ENCODE data around the gene PRICKLE4. TPM values are rescaled to one million over a fixed set of nuclear protein-coding genes. Genes with fewer than 3 reads are reported as not detected.
A peak's percentile ranks its signal among the peaks of the same experiment; 100 is the strongest.

PRICKLE4 gene
- total RNA-seq, 1 donor from 2014 or later, result 3.4 TPM

DNA sequence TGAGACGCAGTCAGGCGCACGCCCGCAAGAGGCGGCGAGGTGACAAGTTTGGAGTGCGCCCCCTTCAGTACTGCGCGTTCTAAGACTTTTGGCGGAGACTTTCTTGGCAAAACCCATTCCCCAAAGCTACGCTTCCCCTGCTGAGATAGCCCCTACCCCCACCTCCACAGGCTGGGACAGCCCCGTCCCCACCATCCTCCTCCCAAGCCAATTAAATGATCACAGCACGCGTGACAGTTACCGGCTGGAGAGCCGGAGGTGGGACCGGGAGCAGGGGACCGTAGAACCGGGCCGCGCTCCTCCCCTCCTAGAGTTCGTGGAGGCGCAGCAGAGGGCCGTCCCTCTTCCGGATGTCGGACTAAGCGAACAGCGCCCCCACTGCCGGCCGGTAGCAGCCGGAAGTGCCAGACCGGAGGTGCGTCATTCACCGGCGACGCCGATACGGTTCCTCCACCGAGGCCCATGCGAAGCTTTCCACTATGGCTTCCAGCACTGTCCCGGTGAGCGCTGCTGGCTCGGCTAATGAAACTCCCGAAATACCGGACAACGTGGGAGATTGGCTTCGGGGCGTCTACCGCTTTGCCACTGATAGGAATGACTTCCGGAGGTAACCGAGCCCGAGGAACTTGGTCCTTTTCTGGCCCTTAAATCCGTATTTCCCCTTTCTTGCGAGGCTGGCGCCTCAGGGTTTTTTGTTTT lies 6.8 kb downstream of the PRICKLE4 start, which contains the start of gene TOMM6:
Gene TOMM6, plus strand, starts transcription at position 476 of the 699 bp plus-strand sequence. Its CDS starts 4 bp downstream, at position 480.
- FAIRE-seq (no peak), DNase-seq (ENCODE audit: low read depth) (peak; percentile 86)
- Mint-ChIP-seq H3K36me3 (ENCODE audit: low read depth, unreplicated experiment) (peaks cover 5% of the 10 kb centered on the region), H3K4me3 (ENCODE audit: unreplicated experiment) (peak within 1 kb of the TSS; percentile 99), H3K9me3 (ENCODE audit: unreplicated experiment) (no peaks in the 10 kb centered on the region), H3K27ac (ENCODE audit: unreplicated experiment) (peak within 1 kb of the TSS; percentile 96), H3K4me1 (ENCODE audit: low read depth, unreplicated experiment) (peaks cover 15% of the 10 kb centered on the region), H3K27me3 (ENCODE audit: low read depth, unreplicated experiment) (no peaks in the 10 kb centered on the region)
- TF ChIP-seq EZH2 (IDR thresholded peaks at IDR 0.05; ENCODE audit: insufficient read depth, low read length), result no peak
- TF ChIP-seq, protein P1, sequence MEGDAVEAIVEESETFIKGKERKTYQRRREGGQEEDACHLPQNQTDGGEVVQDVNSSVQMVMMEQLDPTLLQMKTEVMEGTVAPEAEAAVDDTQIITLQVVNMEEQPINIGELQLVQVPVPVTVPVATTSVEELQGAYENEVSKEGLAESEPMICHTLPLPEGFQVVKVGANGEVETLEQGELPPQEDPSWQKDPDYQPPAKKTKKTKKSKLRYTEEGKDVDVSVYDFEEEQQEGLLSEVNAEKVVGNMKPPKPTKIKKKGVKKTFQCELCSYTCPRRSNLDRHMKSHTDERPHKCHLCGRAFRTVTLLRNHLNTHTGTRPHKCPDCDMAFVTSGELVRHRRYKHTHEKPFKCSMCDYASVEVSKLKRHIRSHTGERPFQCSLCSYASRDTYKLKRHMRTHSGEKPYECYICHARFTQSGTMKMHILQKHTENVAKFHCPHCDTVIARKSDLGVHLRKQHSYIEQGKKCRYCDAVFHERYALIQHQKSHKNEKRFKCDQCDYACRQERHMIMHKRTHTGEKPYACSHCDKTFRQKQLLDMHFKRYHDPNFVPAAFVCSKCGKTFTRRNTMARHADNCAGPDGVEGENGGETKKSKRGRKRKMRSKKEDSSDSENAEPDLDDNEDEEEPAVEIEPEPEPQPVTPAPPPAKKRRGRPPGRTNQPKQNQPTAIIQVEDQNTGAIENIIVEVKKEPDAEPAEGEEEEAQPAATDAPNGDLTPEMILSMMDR (IDR thresholded peaks at IDR 0.05; ENCODE audit: insufficient read depth, low read depth, low read length), result peak; percentile 51
- Histone ChIP-seq H2AFZ (ENCODE audit: low read depth, low read length) (peak within 1 kb of the TSS; percentile 84), H3K4me3 (ENCODE audit: insufficient read depth, low read depth, low read length) (peak within 1 kb of the TSS; percentile 88), H3K27me3 (ENCODE audit: insufficient read depth, low read length) (no peaks in the 10 kb centered on the region), H3K79me2 (ENCODE audit: insufficient read depth, low read length) (peaks cover 20% of the 10 kb centered on the region), H4K20me1 (ENCODE audit: insufficient read depth, low read length) (peaks cover 16% of the 10 kb centered on the region), H3K4me1 (ENCODE audit: insufficient read depth, low read length) (peaks cover 6% of the 10 kb centered on the region), H3K9me3 (ENCODE audit: insufficient read depth, low read depth, low read length) (no peaks in the 10 kb centered on the region), H3K9ac (ENCODE audit: low read length) (peak within 1 kb of the TSS; percentile 97), H3K4me2 (ENCODE audit: low read length) (peak within 1 kb of the TSS; percentile 99), H3K27ac (ENCODE audit: low read depth, low read length) (peak within 1 kb of the TSS; percentile 94), H3K36me3 (ENCODE audit: insufficient read depth, low read length) (peaks cover 28% of the 10 kb centered on the region)

- peak overlapping the region; percentile 20 for H3K9ac ChIP-seq (ENCODE audit: low read length)
- no peaks in the 10 kb centered on the region for H3K9me3 ChIP-seq (ENCODE audit: insufficient read depth, low read depth, low read length)
- peak overlapping the region; percentile 99 for H3K4me2 ChIP-seq (ENCODE audit: low read length)
- Mint-ChIP-seq H3K36me3 (ENCODE audit: low read depth, unreplicated experiment) (peaks cover 7% of the 10 kb centered on the region), H3K4me3 (ENCODE audit: unreplicated experiment) (peak overlapping the region; percentile 99), H3K4me1 (ENCODE audit: low read depth, unreplicated experiment) (peaks cover 16% of the 10 kb centered on the region), H3K27me3 (ENCODE audit: low read depth, unreplicated experiment) (no peaks in the 10 kb centered on the region), H3K27ac (ENCODE audit: unreplicated experiment) (peak overlapping the region; percentile 23), H3K9me3 (ENCODE audit: unreplicated experiment) (no peaks in the 10 kb centered on the region)
- TF ChIP-seq EZH2 (IDR thresholded peaks at IDR 0.05; ENCODE audit: insufficient read depth, low read length), result no peak
- TF ChIP-seq, protein P1 (IDR thresholded peaks at IDR 0.05; ENCODE audit: insufficient read depth, low read depth, low read length), result no peak
- peaks cover 31% of the 10 kb centered on the region for H3K36me3 ChIP-seq (ENCODE audit: insufficient read depth, low read length)
- peaks cover 6% of the 10 kb centered on the region for H3K4me1 ChIP-seq (ENCODE audit: insufficient read depth, low read length)
- H3K4me3 ChIP-seq (ENCODE audit: insufficient read depth, low read depth, low read length), result no peak overlapping the region
- FAIRE-seq, result no peak
- no peak overlapping the region for H2AFZ ChIP-seq (ENCODE audit: low read depth, low read length)
- H3K79me2 ChIP-seq (ENCODE audit: insufficient read depth, low read length), result peaks cover 20% of the 10 kb centered on the region
- no peaks in the 10 kb centered on the region for H3K27me3 ChIP-seq (ENCODE audit: insufficient read depth, low read length)
- H3K27ac ChIP-seq (ENCODE audit: low read depth, low read length), result no peak overlapping the region
- peaks cover 16% of the 10 kb centered on the region for H4K20me1 ChIP-seq (ENCODE audit: insufficient read depth, low read length)
- no peak for DNase-seq (ENCODE audit: low read depth)
These were observed 8.8 kb downstream of the PRICKLE4 start for GRCh38 chr6:41789390-41789724.

DNA sequence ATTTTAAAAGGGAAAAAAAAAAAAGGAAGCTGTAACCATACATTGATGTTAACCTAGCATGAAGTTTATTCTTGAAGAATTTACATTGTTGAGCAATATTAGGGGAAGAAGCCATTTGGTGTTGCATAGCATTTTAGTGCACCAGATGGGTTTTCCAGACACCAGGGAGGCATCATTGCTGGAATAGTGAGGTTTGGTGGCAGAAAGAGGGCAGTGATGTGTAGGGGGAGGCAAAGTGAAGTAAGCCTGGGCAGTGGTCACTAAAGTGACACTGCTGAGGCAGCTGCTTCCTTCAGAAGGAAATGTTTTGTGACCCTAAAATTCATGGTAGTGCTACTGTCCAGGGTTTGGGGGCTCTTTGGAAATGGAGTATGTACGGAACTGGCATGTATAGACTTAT lies 9.5 kb downstream of the PRICKLE4 start:
- Histone ChIP-seq H3K27ac (ENCODE audit: low read depth, low read length) (no peak overlapping the region), H2AFZ (ENCODE audit: low read depth, low read length) (no peak overlapping the region), H3K4me3 (ENCODE audit: insufficient read depth, low read depth, low read length) (no peak overlapping the region), H3K27me3 (ENCODE audit: insufficient read depth, low read length) (no peaks in the 10 kb centered on the region), H3K79me2 (ENCODE audit: insufficient read depth, low read length) (peaks cover 20% of the 10 kb centered on the region), H3K9ac (ENCODE audit: low read length) (no peak overlapping the region), H3K36me3 (ENCODE audit: insufficient read depth, low read length) (peaks cover 31% of the 10 kb centered on the region), H3K4me1 (ENCODE audit: insufficient read depth, low read length) (peaks cover 6% of the 10 kb centered on the region), H3K4me2 (ENCODE audit: low read length) (no peak overlapping the region), H4K20me1 (ENCODE audit: insufficient read depth, low read length) (peaks cover 13% of the 10 kb centered on the region), H3K9me3 (ENCODE audit: insufficient read depth, low read depth, low read length) (no peaks in the 10 kb centered on the region)
- TF ChIP-seq, protein P1 (IDR thresholded peaks at IDR 0.05; ENCODE audit: insufficient read depth, low read depth, low read length), result no peak
- no peak for TF ChIP-seq EZH2 (IDR thresholded peaks at IDR 0.05; ENCODE audit: insufficient read depth, low read length)
- DNase-seq (ENCODE audit: low read depth) (no peak), FAIRE-seq (no peak)
- Mint-ChIP-seq H3K27ac (ENCODE audit: unreplicated experiment) (no peak overlapping the region), H3K4me1 (ENCODE audit: low read depth, unreplicated experiment) (peaks cover 16% of the 10 kb centered on the region), H3K4me3 (ENCODE audit: unreplicated experiment) (no peak overlapping the region), H3K27me3 (ENCODE audit: low read depth, unreplicated experiment) (no peaks in the 10 kb centered on the region), H3K9me3 (ENCODE audit: unreplicated experiment) (no peaks in the 10 kb centered on the region), H3K36me3 (ENCODE audit: low read depth, unreplicated experiment) (peaks cover 7% of the 10 kb centered on the region)

Data from astrocyte (in vitro differentiated cells and primary cell).